Ectodermal cell (in vitro differentiated cells): ENCODE data around the gene PPP1R8.
"Not testable (repeated sequence)": the region's sequence is repeated elsewhere in the genome, so short reads cannot be mapped to it uniquely, and the experiment has no call there.

Experiments
- H3K27ac ChIP-seq: 2 replicates; pipeline ENCODE4 v1.7.0; 2013; ENCODE audit warnings: mild to moderate bottlenecking, low read depth, low read length; ENCODE audit not compliant: insufficient read depth, poor library complexity, severe bottlenecking
- H3K27me3 ChIP-seq: 2 replicates; pipeline ENCODE4 v1.7.0; 2013; ENCODE audit warnings: mild to moderate bottlenecking, low read length; ENCODE audit not compliant: insufficient read depth, control insufficient read depth, poor library complexity, severe bottlenecking
- H3K36me3 ChIP-seq: one replicate; pipeline ENCODE4 v1.7.0; 2013; ENCODE audit warnings: low read length; ENCODE audit not compliant: control insufficient read depth, insufficient read depth
- H3K4me1 ChIP-seq: one replicate; pipeline ENCODE4 v1.7.0; 2013; ENCODE audit warnings: low read length; ENCODE audit not compliant: control insufficient read depth, insufficient read depth
- H3K4me3 ChIP-seq: 2 replicates; pipeline ENCODE4 v1.7.0; 2013; ENCODE audit warnings: low read depth, low read length, control low read depth; ENCODE audit not compliant: insufficient read depth
- H3K9me3 ChIP-seq: 2 replicates; pipeline ENCODE4 v1.7.0; 2013; ENCODE audit warnings: mild to moderate bottlenecking, low read length, moderate library complexity; ENCODE audit not compliant: control insufficient read depth
- WGBS, 2 experiments: methylation state at CpG; one replicate each; pipeline ENCODE4 v1.1.7; 2013; ENCODE audit warnings: missing lambda C conversion rate in 2 of 2; 5-methylcytosine and 5-hydroxymethylcytosine counted together

Gene PPP1R8

DNA sequence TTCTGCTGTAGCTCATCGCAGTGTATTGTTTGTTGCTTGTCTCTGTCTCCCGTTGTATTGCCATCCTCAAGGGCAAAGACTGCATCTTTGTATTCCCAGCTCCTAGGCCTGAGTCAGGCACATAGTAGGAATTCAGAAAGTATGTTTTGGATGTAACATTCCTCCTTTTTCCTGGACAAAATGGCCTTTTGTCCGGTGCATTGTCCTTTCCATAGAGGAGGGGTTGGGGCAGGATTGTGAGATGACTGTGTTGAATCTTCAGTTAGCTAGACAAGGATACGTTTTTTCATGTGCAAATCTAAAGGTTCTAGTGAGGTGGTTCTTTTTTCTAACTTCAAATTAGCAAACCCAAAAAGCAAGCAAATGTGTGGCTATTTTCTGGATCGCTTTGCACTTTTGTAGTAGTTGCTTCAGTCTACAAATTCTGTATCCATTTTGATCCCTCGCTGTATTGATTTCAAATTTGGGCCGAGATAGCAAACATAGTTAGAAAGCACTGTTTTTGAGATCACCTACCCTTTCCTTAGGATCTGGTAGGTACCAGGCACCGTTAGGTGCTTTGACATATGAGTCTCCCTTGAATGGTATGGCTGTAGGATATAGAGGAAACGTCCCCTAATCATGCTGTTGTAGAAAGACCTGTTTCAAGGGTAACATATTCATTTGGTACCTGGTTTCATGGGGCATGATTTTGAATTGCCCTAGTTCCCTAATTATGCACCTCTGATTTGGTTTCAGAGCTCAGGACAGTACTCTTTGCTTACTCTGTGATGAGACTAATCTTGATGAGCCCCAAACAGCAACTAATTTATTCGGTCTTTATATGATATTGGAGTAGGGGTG lies 1.2 kb downstream of the PPP1R8 start:
- H3K27me3 ChIP-seq: no peaks in the 10 kb centered on the region
- H3K9me3 ChIP-seq: no peaks in the 10 kb centered on the region
- H3K27ac ChIP-seq: peak overlapping the region; percentile 98
- WGBS, 2 experiments: 52 to 59% methylated on average over 10 of the region's 10 CpGs
- peak overlapping the region; percentile 100 for H3K4me3 ChIP-seq
- H3K4me1 ChIP-seq: no peaks in the 10 kb centered on the region
- H3K36me3 ChIP-seq: peaks cover 4% of the 10 kb centered on the region

DNA sequence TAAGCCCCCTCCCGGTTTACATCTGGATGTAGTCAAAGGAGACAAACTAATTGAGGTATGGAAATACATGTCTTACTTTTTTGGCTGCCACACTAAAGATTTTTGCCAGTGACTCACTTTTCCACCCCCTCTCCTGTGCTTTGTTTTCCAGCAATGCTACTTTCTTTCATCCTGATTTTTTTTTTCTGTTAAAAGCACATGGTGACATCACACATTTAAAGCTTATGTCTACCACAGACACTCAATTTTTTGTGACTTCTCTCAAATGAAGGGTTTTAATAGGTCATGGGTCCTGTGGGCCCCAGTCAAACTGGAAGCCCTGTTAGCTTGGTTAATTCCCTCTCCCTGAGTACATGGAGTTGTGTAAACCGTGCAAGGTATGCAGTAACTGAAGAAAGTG lies 2.2 kb downstream of the PPP1R8 start:
- H3K36me3 ChIP-seq: peaks cover 4% of the 10 kb centered on the region
- no peaks in the 10 kb centered on the region for H3K4me1 ChIP-seq
- H3K9me3 ChIP-seq: no peaks in the 10 kb centered on the region
- H3K4me3 ChIP-seq: no peak overlapping the region
- H3K27ac ChIP-seq: no peak overlapping the region
- 97 to 100% methylated on average over 1 to 2 of the region's 2 CpGs for WGBS, 2 experiments
- H3K27me3 ChIP-seq: no peaks in the 10 kb centered on the region

DNA sequence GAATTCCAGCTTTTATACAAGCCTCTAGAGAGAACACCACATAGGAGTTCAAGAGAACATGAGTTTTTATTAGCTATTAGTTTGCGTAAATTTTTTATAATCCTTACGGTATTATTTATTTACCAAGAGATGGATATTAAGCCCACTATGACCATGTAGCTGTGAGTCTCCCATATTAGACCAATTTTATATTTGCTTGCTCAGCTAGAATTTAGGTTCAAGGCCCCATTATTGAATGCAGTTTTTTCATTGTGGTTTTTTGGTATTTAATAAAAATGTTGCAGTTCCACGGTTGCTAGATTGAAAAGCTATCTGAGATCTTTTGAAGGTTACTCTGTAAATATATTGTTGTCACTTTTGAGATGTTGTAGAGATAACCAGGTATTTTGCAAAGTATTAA lies 2.9 kb downstream of the PPP1R8 start:
- WGBS, 2 experiments: 98 to 100% methylated on average over 2 to 3 of the region's 3 CpGs
- no peaks in the 10 kb centered on the region for H3K9me3 ChIP-seq
- H3K4me3 ChIP-seq: no peak overlapping the region
- no peaks in the 10 kb centered on the region for H3K4me1 ChIP-seq
- no peak overlapping the region for H3K27ac ChIP-seq
- H3K36me3 ChIP-seq: peaks cover 4% of the 10 kb centered on the region
- no peaks in the 10 kb centered on the region for H3K27me3 ChIP-seq

DNA sequence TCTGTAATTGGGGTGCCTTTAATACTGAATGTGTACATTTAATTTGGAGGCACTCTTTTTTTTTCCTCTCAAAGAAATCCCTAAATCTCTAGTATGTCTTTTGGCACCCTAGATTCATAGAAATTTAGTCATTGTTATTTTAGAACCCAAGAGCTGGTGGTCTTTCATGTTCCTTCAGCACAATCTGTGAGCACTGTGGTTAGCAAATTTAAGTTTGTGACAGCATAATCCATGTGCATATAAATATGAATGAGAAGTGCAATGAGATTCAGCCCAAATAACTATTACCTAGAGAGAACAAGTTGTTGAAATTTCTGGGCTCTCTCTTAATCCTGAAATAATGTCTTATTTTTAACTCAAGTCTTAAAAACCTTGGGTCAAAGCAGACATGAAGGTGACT lies 4.5 kb downstream of the PPP1R8 start:
- Histone ChIP-seq H3K27me3 (no peaks in the 10 kb centered on the region), H3K9me3 (no peaks in the 10 kb centered on the region), H3K4me1 (no peaks in the 10 kb centered on the region), H3K27ac (no peak overlapping the region), H3K36me3 (peaks cover 15% of the 10 kb centered on the region), H3K4me3 (no peak overlapping the region)

DNA sequence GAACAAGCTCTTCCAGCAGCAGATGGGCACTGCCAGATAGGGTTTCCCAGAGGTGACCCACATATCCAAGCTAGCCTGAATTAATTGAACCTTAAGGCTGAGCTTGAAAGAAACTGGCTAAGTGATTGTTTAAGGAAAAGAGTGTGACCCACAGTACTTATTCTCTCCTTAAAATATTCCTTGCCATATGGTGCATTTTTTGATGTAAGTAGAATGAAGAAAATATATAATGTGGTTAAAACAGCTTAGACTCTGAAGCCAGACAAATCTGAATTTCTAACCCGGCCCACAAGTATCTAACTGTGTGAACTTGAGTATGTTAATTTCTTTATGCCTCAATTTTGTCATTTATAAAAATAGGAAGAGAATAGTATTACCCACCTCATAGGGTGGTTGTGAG lies 4.9 kb downstream of the PPP1R8 start:
- Histone ChIP-seq H3K27ac (no peak overlapping the region), H3K4me1 (no peaks in the 10 kb centered on the region), H3K9me3 (no peaks in the 10 kb centered on the region), H3K27me3 (no peaks in the 10 kb centered on the region), H3K4me3 (no peak overlapping the region), H3K36me3 (peaks cover 19% of the 10 kb centered on the region)
- WGBS, 2 experiments: 100% methylated on average over 1 of the region's 1 CpG; no CpG with 5 or more reads in 1 of the 2 experiments

DNA sequence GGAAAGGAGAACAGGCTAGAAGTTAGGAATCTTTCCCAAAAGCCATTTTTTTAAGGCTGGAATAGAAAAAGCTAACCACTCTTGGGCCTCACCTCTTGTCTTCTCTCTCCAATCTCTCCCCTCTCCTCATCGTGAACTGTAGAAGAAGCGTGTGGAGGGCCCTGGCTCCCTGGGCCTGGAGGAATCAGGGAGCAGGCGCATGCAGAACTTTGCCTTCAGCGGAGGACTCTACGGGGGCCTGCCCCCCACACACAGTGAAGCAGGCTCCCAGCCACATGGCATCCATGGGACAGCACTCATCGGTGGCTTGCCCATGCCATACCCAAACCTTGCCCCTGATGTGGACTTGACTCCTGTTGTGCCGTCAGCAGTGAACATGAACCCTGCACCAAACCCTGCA lies 19.4 kb downstream of the PPP1R8 start:
- Histone ChIP-seq H3K9me3 (no peaks in the 10 kb centered on the region), H3K27me3 (no peaks in the 10 kb centered on the region), H3K27ac (no peak overlapping the region), H3K4me3 (no peak overlapping the region), H3K36me3 (peaks cover 53% of the 10 kb centered on the region), H3K4me1 (no peaks in the 10 kb centered on the region)
- 96 to 97% methylated on average over 7 of the region's 7 CpGs for WGBS, 2 experiments

DNA sequence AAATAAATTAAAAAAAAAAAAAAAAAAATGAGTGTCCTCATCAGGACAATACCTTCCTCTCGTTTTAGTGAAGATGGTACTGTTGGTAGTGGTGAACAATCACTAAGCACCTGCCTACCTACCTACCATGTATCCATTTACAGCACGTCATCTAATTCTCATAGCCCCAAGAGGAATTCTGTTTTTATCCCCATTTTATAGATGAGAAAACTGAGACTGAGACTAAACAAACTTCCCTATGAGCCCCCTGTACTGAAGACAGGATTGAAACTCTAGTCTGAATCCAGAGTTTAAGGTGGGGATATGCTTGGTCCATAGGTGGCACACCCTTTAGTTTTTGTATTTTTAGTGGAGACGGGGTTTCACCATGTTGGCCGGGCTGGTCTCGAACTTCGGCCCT lies 24.5 kb downstream of the PPP1R8 start:
- Histone ChIP-seq H3K27me3 (no peaks in the 10 kb centered on the region), H3K4me1 (peaks cover 9% of the 10 kb centered on the region), H3K36me3 (peaks cover 17% of the 10 kb centered on the region), H3K27ac (no peak overlapping the region), H3K4me3 (no peak overlapping the region), H3K9me3 (no peaks in the 10 kb centered on the region)
- WGBS, 2 experiments: 90 to 91% methylated on average over 4 to 5 of the region's 6 CpGs

DNA sequence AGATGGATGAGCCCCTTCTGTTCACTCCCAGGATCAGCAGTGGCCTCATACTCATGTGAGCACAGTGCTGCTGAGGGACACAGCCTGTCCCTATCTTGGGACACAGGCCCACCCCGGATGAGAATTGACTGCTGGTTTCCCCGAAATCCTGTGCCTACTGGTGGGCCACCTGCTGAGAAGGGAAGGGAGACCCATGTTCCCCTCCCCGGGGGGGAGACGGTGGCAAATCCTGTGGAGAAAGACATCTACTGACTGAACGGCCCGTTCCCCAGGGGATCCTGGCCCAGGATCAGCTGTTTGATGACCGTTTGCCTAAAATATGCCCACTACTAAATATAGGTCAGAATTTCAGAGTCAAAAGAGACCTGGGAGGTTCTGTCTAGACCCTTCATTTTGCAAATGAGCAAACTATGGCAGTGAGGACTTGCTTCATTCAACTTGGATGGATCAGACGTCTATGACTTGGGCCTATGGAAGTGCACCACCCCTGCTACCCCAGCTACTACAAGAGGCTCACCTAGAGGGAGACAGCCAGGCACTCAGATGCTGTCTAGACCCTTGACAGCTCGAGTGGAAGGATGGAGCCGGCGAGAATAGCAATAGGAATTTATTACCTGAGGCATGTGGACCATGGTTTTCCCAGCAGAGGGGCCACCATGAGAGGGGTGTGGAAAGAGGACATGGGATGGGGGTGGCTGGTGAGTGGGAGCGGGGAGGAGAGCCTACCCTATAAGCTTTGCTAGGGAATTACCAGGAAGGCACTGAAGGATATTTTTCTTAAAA lies 26.2 kb downstream of the PPP1R8 start:
- no peaks in the 10 kb centered on the region for H3K27me3 ChIP-seq
- WGBS, 2 experiments: 87 to 88% methylated on average over 12 of the region's 12 CpGs
- H3K27ac ChIP-seq: no peak overlapping the region
- peaks cover 2% of the 10 kb centered on the region for H3K36me3 ChIP-seq
- no peaks in the 10 kb centered on the region for H3K9me3 ChIP-seq
- H3K4me1 ChIP-seq: peaks cover 9% of the 10 kb centered on the region
- no peak overlapping the region for H3K4me3 ChIP-seq

DNA sequence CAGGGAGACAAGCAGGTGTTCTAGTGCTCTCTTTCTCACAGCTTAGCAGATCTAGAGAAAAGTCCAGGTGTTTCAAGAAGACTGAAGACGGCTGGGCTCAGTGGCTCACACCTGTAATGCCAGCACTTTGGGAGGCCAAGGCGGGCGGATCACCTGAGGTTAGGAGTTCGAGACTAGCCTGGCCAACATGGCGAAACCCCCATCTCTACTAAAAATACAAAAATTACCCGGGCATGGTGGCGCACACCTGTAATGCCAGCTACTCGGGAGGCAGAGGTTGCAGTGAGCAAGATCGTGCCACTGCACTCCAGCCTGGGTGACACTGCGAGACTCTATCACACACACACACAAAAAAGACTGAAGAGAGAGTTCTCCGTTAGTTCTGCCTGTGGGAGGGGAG lies 27.0 kb downstream of the PPP1R8 start:
- 89% methylated on average over 10 to 11 of the region's 11 CpGs for WGBS, 2 experiments
- not testable (repeated sequence) for H3K36me3 ChIP-seq, H3K27me3 ChIP-seq, H3K4me3 ChIP-seq, H3K4me1 ChIP-seq, H3K27ac ChIP-seq, H3K9me3 ChIP-seq

DNA sequence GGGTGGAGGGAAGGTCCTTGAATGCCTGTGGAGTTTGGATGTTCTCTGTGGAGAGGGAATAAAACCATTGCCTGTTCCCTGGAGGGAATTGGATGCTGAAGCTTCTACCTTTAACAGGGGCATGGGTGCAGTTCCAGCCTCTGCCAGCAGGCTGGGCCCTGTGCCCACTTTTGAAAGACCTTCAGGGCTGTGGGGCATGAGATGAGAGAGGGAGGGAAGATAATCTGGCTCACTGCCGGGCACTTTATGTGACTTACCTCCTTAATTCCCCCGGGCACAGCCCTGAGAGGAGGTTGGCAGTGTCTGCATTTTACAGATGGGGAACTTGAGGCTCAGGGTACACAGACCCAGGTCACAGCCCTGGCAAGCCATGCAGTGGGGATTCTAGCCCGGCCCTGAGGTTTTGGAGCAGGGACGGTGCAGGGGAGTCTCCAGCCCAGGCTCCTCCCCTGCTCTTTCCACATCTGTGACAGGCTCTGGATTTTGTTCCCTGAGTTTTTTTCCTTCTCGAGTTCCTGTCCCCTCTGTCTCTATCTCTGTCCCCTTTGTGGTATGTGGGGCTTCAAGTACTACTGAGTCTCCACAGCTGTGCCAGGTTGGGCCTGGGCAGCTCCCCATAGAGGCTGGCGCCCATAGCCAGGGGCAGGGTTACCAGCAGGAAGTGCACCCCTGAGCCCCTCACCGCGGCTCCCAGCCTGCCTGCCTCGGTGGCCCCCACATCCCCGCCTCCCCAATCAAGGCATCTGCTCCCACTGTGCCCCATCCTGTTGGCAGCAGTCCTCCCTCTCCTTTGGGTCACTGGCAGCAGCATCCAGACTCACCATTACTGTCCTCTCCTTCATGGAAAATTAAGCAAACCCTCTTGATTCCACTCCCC lies 27.7 kb downstream of the PPP1R8 start:
- whole genome bisulfite sequencing, 2 experiments: 64% methylated on average over 10 of the region's 10 CpGs
- Histone ChIP-seq H3K27me3 (no peaks in the 10 kb centered on the region), H3K4me1 (peaks cover 15% of the 10 kb centered on the region), H3K9me3 (no peaks in the 10 kb centered on the region), H3K36me3 (no peaks in the 10 kb centered on the region), H3K27ac (no peak overlapping the region), H3K4me3 (no peak overlapping the region)
